Right lobe of liver (tissue), 5 donors: ENCODE measurements around the gene SMIM44. TPM values are rescaled to one million over a fixed set of nuclear protein-coding genes. Genes with fewer than 3 reads are reported as not detected.

Experiments
- small RNA-seq, 2 experiments: library from RNA; depleted of rRNA; stranded (forward); fragments of <200 nt; gene quantifications; one replicate each; pipeline ENCODE3, GENCODE V24; 2016
- total RNA-seq, 6 experiments: library from RNA; depleted of rRNA in 2 of 6; stranded (reverse); fragments of >200 nt in 2 of 6; fragmentation: NEBNext Ultra II Directional in 3 of 6; extraction: Animal tissue kit (Norgen Biotek cat#: 25700) in 3 of 6; gene quantifications; one replicate each; pipeline versions ENCODE4 v1.1.0 to v1.2.4, GENCODE V29; 2016 to 2023
- donor health status: DM: no; HTN: no; CAD: no.
- donor health status: DM: no; HTN: no; CAD: no.
- donor health status: DM: no; HTN: yes; CAD: no.
- donor health status: DM: no; HTN: yes; CAD: no.

The SMIM44 gene
- total RNA-seq, 6 experiments from 2014 or later: not detected

Small RNA genes within 50 kb of the gene (small RNA-seq; reads per million reads assigned to genes)
- gene RF00212: 0 reads per million in 2 experiments

Other genes starting within 250 kb of the SMIM44 start
- 100 to 1,000 TPM in 4 of 6 experiments, 10 to 100 TPM in 2; 94.6 to 168 (median 120) TPM for gene NFIC, start 116.9 kb downstream of the SMIM44 start, total RNA-seq
- gene SMIM24, start 2.9 kb downstream of the SMIM44 start, total RNA-seq: 10 to 100 TPM in 1 of 6 experiments, 1 to 10 TPM in 4, not detected in 1; 2.1 to 38.1 (median 6.6) TPM
- gene DOHH, start 17.2 kb upstream of the SMIM44 start, total RNA-seq: 10 to 100 TPM in 1 of 6 experiments, 1 to 10 TPM in 5; 3.7 to 16.7 (median 4.9) TPM
- gene FZR1, start 22.9 kb upstream of the SMIM44 start, total RNA-seq: 10 to 100 TPM; 18.7 to 34.1 (median 23.8) TPM
- gene TEKTIP1, start 55.7 kb upstream of the SMIM44 start, total RNA-seq: 1 to 10 TPM in 3 of 6 experiments, not detected in 3; 1.1 to 1.6 (median 1.3) TPM
- 100 to 1,000 TPM in 1 of 6 experiments, 10 to 100 TPM in 5; 23.8 to 114 (median 31.5) TPM for gene MFSD12, start 74.1 kb upstream of the SMIM44 start, total RNA-seq
- 10 to 100 TPM; 30.7 to 58.6 (median 33.3) TPM for gene HMG20B, start 89.5 kb upstream of the SMIM44 start, total RNA-seq
- 1 to 10 TPM in 2 of 6 experiments, under 1 TPM in 4; 0.51 to 1.6 (median 0.80) TPM for gene GIPC3, start 102.0 kb upstream of the SMIM44 start, total RNA-seq
- gene TBXA2R, start 123.4 kb upstream of the SMIM44 start, total RNA-seq: 10 to 100 TPM in 1 of 6 experiments, 1 to 10 TPM in 5; 2.8 to 10.4 (median 4.7) TPM
- gene CACTIN, start 143.3 kb upstream of the SMIM44 start, total RNA-seq: 10 to 100 TPM in 4 of 6 experiments, 1 to 10 TPM in 2; 8.4 to 14.9 (median 10.3) TPM
- gene PIP5K1C, start 217.0 kb upstream of the SMIM44 start, total RNA-seq: 1 to 10 TPM; 5.3 to 9.8 (median 7.6) TPM
- gene TJP3, start 224.9 kb upstream of the SMIM44 start, total RNA-seq: 10 to 100 TPM in 5 of 6 experiments, 1 to 10 TPM in 1; 7.9 to 27.0 (median 16.5) TPM